Bronchial epithelial cell (primary cell): ENCODE data around the gene NMNAT2. TPM values are rescaled to one million over a fixed set of nuclear protein-coding genes. Genes with fewer than 3 reads are reported as not detected.
A peak's percentile ranks its signal among the peaks of the same experiment; 100 is the strongest.
"Not testable (repeated sequence)": the region's sequence is repeated elsewhere in the genome, so short reads cannot be mapped to it uniquely, and the experiment has no call there.

Experiments
- DNase-seq: peaks from one replicate; pipeline ENCODE4 v3.0.0-alpha.2; 2010; ENCODE audit warnings: low read depth
- FAIRE-seq: peaks from 2 replicates; lab custom pipeline; 2011; peaks lifted over from hg19 to GRCh38; lab: Jason Lieb, UNC
- H3K27me3 ChIP-seq: 2 replicates; pipeline ENCODE4 v1.5.1; 2011; ENCODE audit warnings: low read length; ENCODE audit not compliant: control insufficient read depth, insufficient read depth
- H3K36me3 ChIP-seq: 2 replicates; pipeline ENCODE4 v1.5.1; 2011; ENCODE audit warnings: low read length; ENCODE audit not compliant: control insufficient read depth, insufficient read depth
- H3K4me3 ChIP-seq: 2 replicates; pipeline ENCODE4 v1.5.1; 2011; ENCODE audit warnings: mild to moderate bottlenecking, low read depth, low read length, control low read depth
- CTCF ChIP-seq: IDR thresholded peaks from 2 replicates; pipeline ENCODE4 v1.5.1; 2011; ENCODE audit warnings: mild to moderate bottlenecking, moderate library complexity, low read length, control low read depth, inconsistent platforms; ENCODE audit not compliant: insufficient read depth, severe bottlenecking
- total RNA-seq: library from RNA; depleted of rRNA; stranded (reverse); fragments of >200 nt; gene quantifications from 2 replicates; pipeline ENCODE4 v1.2.1, GENCODE V29; 2014

The NMNAT2 gene
- total RNA-seq, 1 donor from 2014 or later: 0.26 TPM

- Histone ChIP-seq H3K4me3 (no peak overlapping the region), H3K27me3 (no peaks in the 10 kb centered on the region), H3K36me3 (no peaks in the 10 kb centered on the region)
- FAIRE-seq (no peak), DNase-seq (no peak)
- TF ChIP-seq CTCF: no peak
These were observed 143.3 kb downstream of the NMNAT2 start for GRCh38 chr1:183274836-183275235.

DNA sequence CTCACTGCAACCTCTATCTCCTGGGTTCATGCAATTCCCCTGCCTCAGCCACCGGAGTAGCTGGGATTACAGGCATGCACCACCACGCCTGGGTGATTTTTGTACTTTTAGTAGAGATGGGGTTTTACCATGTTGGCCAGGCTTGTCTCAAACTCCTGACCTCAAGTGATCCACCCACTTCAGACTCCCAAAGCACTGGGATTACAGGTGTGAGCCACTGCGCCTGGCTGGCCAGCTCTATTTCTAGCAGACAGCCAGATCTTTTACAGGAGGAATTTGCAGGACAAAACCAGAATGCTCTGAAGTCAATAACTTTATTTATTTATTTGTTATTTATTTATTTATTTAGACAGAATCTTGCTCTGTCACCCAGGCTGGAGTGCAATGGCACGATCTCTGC, 144.2 kb downstream of the NMNAT2 start:
- not testable (repeated sequence) for H3K4me3 ChIP-seq, FAIRE-seq, H3K27me3 ChIP-seq, DNase-seq, H3K36me3 ChIP-seq

DNA sequence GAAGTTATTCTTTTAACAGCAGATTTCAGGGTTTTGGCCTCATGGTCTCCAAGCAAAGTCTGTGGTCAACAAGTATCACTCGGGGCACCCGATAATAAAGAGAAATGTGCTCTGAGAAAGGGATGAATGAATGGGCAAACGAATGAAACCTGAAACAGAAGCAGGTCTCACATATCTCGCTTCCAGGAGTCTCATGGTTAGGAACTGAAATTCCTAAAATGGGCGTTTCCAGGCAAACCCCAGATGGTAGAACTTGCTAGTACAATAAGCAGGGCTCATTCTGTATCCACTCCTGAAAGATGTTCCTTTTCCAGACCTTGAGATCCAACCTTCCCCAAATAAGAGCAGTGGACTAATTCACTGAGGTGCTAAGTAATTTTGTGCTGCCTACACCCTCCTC, 144.9 kb downstream of the NMNAT2 start:
- TF ChIP-seq CTCF: no peak
- H3K4me3 ChIP-seq: no peak overlapping the region
- no peaks in the 10 kb centered on the region for H3K27me3 ChIP-seq
- H3K36me3 ChIP-seq: no peaks in the 10 kb centered on the region
- FAIRE-seq (no peak), DNase-seq (peak; percentile 61)

GRCh38 chr1:183272390-183272848, 145.8 kb downstream of the NMNAT2 start:
- FAIRE-seq (no peak), DNase-seq (peak; percentile 66)
- no peak for TF ChIP-seq CTCF

GRCh38 chr1:183270541-183271141, 147.5 kb downstream of the NMNAT2 start:
- no peak for DNase-seq
- no peak overlapping the region for H3K4me3 ChIP-seq
- FAIRE-seq: no peak
- no peak for TF ChIP-seq CTCF
- H3K36me3 ChIP-seq: no peaks in the 10 kb centered on the region
- H3K27me3 ChIP-seq: no peaks in the 10 kb centered on the region

More at GRCh38 chr1:183272390-183272848, 145.8 kb downstream of the NMNAT2 start:
- Histone ChIP-seq H3K36me3 (no peaks in the 10 kb centered on the region), H3K4me3 (no peak overlapping the region), H3K27me3 (no peaks in the 10 kb centered on the region)

- Histone ChIP-seq H3K27me3 (no peaks in the 10 kb centered on the region), H3K4me3 (no peak overlapping the region), H3K36me3 (no peaks in the 10 kb centered on the region)
- FAIRE-seq: peak; percentile 95
- DNase-seq: peak; percentile 100
- no peak for TF ChIP-seq CTCF
These were observed 150.3 kb downstream of the NMNAT2 start for GRCh38 chr1:183267646-183268431.
